Stimulated activated CD8-positive, alpha-beta memory T cell treated with anti-CD3 and anti-CD28 coated beads, Interleukin-12 subunit alpha, Interleukin-12 subunit beta, amount 100 ng/mL, for 4 hours (primary cell): ENCODE data around the gene ATG2B.
"Not testable (repeated sequence)": the region's sequence is repeated elsewhere in the genome, so short reads cannot be mapped to it uniquely, and the experiment has no call there.

ENCODE experiments used
- DNase-seq: peaks from one replicate; pipeline ENCODE4 v3.0.0-alpha.2; 2020; ENCODE audit warnings: low read depth

ATG2B gene

DNA sequence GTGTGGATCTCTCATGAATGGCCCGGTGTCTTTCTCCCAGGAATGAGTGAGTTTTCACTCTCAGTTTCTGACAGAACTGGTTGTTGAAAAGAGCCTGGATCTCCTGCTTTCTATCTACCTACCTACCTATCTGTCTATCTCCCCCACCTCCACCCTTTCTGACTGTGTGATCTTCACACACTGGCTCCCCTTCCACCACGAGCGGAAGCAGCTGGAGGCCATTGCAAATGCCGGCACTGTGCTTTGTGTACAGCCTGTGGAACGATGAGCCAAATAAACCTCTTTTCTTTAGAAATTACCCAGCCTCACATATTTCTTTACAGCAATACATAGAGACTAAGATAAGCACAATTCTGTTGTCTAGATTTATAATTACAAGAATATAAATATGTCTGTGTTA, 7.4 kb upstream of the ATG2B start:
- DNase-seq: no peak

DNA sequence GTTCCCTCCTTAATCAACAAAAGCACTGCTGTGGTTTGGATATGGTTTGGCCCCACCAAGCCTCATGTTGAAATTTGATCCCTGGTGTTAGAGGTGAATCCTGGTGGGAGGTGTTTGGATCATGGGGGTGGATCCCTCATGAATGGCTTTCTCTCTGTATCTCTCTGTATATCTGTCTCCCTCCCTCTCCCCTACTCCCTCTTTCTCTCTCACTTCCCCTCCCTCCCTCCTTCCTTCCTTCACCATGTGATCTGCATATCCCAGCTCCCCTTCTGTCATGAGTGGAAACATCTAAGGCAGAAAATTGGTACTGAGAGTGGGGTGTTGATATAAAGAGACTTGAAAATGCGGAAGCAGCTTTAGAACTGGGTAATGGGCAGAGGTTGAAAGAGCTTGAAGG, 5.4 kb upstream of the ATG2B start:
- DNase-seq: no peak

DNA sequence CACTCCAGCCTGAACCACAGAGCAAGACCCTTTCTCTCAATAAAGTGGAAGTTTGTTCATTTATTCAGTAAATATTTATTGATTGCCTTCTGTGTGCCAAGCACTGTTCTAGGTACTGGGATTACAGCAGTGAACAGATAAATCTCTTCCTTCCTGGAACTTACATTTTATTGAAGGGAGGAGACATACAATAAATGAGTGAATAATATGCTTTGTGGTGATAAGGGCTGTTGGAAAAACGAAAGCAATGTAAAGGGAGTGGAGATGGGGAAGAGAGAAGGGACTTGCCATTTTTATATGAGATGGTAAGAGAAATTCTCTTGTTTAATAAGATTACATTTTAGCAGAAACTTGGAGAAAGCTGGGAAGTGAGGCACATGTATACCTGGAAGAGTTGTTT, 1.8 kb upstream of the ATG2B start:
- DNase-seq: no peak

DNA sequence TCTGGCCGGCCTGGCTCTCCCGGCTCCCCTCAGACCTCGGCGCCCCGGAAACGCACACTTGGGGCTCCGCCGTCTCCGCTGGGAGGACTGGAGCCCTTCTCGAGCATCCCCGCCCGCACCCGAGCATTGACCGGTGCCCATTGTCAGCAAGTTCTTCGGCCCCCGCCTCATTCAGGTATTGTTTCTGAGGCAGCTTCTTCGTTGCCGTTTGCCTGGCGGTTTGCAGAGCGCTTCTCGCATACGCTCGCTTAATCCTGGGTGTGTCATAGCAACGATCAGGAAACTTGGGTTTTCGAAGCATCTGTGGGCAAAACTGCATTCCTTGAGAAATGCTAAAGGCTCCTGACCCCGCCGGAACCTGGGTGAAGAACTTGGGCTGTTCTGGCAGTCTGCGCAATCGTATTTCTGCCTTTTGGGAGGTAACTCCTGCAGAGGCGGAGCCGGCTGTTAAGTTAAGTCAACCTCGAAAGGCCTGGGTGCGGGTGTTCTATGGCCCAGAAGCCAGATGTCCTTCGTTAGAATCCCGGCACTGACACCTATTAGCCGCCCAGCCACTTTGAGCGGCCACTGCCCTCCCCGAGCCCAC, 703 bp upstream of the ATG2B start:
- DNase-seq: no peak

DNA sequence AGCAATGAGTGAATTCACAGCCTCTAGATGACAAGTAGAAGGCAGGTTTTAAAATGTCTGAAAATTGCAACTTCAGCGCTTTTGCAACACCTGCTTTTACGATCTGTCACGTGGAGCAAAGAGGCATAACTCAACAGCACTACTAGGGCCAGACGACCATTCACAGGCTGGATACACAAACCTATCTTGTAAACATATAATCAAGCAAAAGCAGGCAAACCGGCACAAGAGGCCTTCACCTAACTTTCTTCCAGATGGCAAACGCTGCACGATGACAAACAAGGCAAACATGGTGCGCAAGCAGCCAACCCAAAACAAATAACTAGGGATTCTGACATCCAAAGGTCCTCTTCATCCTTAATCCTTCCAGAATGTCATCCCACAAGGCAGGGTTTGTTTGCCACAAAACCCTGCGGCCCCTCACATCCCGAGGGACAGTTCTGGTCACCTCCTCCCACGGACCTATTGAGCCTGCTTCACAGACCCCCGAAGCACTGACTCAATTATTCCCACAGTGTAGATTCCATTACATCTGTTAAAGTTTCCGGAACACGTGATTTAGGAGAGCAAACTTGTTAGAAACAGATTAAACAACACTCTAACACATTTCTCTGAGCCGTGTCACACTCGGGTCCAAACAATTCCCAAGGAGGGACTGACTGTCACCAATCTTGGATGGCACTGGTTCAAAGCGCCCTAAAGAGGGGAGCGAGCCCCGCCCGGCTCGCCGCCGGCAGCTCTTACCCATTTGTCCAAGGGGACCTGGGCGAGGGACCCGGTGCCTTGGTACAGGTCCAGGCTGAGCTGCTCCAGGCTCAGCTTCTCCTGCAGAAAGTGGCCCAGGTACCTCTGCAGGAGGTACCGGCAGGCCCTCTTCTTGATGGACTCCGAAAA, 823 bp downstream of the ATG2B start:
- no peak for DNase-seq

DNA sequence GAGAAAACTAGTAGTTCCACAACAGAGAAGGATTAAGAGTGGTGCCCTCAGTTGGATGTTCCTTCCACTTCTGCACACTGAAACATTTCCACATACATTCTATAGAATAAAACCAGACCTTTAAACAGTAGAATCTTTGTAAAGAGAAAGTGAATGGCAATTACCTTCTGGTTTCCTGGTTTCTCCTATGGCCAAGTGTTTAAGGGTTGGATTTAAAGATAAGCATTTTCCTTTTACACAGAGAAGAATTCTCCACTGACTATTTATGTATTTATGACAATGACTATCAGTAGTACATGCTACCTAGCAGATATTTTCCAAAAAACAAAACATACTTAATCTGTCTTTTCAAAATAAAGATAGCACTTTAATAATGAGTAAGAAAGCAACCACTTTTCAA, 3.2 kb downstream of the ATG2B start:
- DNase-seq: no peak

DNA sequence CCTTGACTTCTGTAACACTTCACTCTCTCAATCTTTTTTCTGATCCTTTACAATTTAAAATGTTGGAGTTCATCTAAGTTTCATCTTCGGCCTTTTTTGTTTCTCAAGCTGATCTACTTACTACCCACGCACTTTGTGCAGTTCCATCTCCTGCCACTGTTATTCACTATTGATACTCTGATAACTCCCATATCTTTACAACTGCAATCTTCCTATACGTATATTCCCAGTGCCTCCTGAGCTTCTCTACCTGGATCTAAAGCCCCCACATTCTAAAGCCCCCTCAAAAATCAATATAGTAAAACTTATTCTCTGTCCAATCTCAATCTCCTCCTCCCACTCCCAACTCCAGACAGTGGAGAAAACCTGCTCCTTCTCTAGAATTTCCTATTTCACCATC, 5.9 kb downstream of the ATG2B start:
- DNase-seq: no peak

DNA sequence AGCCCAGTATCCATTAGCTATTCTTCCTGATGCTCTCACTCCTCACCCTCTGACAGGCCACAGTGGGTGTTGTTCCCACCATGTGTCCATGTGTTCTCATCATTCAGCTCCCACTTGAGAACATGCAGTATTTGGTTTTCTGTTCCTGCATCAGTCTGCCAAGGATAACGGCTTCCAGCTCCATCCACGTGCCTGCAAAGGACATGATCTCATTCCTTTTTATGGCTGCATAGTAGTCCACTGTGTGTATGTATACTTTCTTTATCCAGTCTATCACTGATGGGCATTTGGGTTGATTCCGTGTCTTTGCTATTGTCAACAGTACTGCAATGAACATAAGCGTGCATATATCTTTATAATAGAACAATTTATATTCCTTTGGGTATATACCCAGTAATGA, 8.9 kb downstream of the ATG2B start:
- DNase-seq: no peak

DNA sequence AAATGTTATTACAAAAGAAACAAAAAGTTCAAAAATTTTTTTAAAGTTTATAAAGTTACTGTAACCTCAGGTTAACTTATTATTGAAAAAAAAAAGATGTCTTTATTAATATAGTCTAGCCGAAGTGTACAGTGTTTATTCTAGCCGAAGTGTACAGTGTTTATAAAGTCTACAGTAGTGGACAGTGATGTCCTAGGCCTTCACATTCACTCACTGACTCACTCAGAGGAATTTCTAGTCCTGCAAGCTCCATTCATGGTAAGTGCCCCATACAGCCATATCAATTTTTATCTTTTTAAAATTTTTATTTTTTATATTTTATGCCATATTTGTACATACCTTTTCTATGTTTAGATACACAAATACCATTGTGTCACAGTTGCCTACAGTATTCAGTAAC, 10.4 kb downstream of the ATG2B start:
- DNase-seq: no peak

DNA sequence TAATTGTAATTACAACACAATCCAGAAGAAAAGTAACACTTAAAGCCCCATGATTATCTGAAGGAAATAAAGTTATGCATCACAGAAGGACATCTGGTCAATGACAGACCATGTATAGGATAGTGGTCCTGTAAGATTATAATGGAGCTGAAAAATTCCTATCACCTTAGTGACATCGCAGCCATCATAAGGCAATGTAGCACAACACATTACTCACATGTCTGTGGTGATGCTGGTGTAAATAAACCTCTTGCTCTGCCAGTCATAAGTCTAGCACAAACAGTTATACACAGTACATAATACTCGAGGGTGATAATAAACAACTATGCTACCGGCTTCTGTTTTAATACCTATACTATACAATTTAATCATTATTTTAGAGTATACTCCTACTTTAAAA, 11.2 kb downstream of the ATG2B start:
- DNase-seq: no peak

DNA sequence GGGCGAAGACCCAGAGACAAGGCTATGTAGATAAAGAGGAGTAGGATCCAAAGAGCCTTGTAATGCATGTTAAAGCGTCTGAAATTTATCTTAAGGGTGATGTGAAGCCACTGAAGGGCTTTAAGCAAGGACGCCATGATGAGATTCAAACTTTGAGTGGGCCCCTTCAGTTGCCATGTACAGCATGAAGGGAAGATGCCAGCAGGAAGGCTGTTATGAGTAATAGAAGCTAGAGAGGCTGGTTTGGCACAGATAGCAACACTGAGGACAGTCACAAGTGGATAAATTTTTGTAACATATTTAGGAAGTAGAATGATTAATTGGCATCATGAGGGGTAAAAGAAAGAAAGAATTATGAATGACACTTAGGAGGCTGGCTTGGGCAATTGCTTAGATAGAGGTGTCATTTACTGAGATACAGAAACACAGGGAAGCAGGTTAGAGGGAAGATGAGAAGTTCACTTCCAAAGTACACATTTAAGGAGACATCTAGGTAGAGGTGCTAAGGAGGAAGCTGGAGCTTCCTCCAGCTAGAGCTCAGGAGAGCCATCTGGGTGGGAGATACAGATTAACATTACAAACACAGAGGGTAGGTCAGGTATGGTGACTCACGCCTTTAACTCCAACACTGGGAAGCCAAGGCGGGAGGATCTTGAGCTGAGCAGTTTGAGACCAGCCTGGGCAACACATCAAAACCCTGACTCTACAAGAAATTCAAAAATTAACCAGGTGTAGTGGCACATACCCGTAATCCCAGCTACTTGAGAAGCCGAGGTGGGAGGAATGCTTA, 13.7 kb downstream of the ATG2B start:
- DNase-seq: no peak

DNA sequence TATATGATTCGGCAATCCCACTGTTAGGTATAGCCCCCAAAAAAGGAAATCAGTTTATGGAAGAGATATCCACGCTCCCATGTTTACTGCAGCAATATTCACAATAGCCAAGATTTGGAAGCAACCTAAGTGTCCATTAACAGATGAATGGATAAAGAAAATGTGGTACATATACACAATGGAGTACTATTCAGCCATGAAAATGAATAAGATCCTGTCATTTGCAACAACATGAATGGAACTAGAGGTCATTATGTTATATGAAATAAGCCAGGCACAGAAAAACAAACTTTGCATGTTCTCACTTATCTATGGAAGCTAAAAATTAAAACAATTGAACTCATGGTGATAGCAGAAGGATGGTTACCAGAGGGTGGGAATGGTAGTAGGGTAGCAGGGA, 15.2 kb downstream of the ATG2B start:
- not testable (repeated sequence) for DNase-seq

DNA sequence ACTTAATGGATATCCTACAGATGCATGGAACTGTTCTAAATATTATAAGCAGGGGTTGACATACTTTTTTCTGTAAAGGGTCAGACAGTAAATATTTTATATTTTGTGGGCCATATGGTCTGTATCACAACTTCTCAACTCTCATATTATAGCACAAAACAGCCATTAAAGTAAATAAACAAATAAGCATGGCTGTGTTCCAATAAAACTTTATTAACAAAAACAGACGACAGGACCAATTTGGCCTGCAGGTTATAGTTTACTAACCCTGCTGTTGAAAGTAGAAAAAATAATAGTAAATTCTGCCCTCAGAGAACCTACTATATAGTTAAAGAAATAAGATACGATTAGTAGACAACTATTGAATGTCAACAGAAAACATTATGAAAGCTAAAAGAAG, 17.5 kb downstream of the ATG2B start:
- DNase-seq: no peak

DNA sequence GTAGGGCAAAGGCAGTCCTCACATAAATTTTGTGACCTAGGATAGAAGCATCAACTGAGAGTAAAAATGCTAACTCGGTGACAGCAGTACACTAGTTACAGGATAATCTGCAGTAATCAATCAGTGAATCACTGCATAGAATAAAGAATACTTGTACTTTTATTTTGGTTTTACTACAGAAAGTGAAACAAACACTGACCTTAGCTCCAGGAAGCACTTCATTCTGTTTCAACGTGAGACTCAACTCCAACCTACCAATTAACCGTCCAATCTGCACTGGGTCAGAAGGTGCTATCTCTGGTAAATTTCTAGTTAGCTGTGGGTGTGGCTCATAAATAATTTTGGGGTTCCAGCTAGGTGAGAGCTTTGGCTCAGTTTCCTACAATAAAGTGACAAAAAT, 21.8 kb downstream of the ATG2B start:
- no peak for DNase-seq

DNA sequence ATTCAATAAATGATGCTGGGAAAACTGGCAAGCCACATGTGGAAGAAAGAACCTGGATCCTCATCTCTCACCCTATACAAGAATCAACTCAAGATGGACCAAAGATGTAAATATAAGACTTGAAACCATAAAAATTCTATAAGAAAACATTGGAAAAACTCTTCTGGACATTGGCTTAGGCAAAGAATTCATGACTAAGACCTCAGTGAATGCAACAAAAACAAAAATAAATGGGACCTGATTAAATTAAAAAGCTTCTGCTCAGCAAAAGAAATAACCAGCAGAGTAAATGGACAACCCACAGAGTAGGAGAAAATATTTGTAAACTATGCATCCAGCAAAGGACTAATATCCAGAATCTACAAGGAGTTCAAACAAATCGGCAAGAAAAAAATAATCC, 24.6 kb downstream of the ATG2B start:
- DNase-seq: no peak

DNA sequence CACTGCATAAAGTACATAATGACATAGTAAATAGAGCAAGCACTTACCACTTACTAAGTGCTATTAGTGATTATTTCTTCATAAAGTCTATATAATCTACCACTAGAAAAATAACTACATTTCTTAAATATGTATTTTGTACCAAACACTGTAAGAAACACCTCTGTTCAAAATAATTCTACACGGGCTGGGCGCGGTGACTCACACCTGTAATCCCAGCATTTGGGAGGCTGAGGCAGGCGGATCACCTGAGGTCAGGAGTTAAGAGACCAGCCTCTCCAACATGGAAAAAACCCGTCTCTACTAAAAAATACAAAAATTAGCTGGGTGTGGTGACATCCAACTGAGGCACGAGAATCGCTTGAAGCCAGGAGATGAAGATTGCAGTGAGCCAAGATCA, 38.9 kb downstream of the ATG2B start:
- DNase-seq: no peak

DNA sequence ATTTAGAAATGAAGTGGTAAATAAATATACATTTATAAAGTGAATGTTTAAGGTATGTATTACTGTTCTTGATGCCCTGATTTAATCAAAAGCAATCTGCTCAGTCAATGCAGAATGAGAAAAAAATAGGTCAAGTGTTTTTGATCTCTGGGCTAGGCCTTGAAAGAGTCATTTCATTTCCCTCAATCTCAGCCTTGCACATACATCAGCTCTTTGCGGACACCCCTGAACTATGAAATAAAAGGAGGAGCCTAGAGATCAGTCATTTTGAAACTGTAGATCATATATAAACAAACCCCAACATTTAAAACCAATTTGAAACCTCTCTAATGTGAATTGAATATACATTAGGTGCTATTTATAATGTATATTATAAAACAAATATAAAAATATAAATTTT, 42.5 kb downstream of the ATG2B start:
- DNase-seq: no peak

DNA sequence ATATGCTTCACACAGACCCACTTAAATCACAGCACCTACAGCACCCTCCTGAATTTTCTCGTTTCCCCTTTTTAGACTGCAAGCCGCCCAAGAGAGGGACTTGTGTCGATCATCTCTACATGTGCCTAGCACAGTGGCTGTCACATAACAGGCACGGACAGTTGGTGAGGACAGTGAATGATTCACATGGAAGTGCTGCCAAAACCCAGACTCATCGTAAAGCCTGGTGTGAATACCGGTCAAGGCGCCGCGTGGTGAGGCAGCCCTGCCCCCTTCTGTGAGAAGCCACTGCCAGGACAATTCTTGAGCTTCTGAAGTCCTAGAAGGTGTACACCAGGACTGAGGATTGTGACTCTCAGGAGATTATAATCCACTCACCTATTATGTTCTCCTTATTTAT, 44.3 kb downstream of the ATG2B start:
- DNase-seq: no peak

DNA sequence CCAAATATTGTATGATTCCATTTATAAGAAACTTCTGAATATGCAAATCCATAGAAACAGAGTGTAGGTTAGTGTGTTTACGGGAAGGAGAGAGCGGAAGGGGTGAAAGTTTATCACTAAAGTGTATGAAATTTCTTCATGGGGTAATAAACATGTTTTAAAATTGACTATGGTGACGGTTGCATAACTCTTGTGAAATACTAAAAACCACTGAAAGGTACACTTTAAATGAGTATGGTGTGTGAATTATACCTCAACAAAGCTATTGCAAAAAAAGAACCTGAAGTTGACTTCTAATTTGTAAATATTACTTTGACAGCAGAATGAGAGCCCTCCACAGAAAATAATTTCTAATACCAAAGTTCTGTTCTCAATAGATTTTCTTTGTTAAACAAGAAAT, 47.1 kb downstream of the ATG2B start:
- no peak for DNase-seq

DNA sequence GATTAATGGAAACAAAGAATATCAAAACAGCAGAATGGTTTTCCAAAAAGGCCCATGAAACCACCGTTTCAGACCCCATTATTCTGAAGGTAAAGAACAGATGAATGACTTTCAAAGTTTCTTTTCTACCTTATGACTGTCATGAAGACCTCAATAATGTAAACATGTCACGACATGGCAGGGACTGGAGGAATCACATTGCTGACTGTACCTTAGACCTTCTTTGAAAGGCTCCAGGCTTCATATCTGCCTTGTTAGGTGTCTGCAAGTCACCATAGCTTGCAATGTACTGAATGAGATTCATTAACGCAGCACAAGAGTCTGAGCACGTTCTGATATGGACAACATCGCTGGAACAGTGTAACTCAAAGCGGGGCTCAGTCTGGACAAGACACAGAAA, 52.2 kb downstream of the ATG2B start:
- no peak for DNase-seq

DNA sequence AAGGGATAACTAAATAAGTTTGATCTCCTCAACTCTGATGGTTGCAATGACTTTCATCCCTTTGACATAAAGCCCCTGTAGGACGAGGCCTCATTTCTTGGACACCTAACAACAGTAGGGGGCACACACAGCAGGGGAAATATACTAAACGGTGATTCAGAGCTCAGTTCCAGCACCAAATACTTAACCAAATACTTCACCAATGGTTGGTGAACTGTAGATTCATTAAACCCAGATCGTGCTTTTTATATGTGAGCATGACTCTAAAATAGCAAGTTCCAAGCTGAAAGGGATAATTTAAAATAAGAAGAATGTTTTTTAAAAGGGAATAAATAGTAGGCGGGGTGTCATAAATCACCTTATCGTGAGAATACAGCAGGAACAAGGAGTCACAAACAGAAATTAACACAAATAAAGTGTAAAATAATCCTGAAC, 53.2 kb downstream of the ATG2B start:
- no peak for DNase-seq

DNA sequence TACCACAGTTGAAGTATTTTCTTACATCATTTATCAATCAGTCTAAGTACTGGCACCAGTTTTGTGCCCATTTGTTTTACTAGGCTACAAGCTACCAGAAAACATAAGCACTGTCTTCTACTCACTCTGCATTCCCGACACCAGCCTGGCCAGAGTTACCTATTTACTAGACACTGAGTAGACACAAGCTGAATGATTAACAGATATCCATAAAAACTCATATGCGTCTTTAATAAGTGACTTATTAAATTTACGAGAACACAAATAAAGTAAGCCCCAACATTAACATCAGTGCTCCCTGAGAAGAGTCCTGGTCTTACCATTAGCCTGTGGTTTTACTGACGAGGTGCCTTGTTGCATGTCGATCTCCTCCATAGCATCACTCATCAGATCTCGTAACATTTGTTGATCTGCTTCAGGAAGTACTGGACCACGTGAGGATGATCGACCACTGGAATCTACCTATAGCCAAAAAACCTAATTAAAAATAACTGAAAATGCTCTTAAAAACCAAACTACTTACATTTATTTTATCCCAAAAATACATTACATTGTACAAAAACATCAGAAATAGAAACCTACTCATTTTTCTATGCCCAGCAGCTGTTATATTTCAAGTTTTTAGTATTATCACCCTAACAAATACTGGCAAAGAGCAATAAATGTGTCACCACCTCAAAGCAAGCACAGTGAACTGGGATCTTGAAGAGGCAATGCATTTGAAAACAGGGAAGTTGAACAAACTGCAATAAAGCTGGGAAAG, 53.8 kb downstream of the ATG2B start:
- no peak for DNase-seq
